GM19328 (cell line): ENCODE data around the gene CD55.

ENCODE experiments used
- ATAC-seq: cut with Tn5 transposase; IDR thresholded peaks from one replicate; pipeline ENCODE4 v1.9.1; 2021; ENCODE audit warnings: mild to moderate bottlenecking, moderate library complexity; ENCODE audit not compliant: unreplicated experiment

The CD55 gene, protein sequence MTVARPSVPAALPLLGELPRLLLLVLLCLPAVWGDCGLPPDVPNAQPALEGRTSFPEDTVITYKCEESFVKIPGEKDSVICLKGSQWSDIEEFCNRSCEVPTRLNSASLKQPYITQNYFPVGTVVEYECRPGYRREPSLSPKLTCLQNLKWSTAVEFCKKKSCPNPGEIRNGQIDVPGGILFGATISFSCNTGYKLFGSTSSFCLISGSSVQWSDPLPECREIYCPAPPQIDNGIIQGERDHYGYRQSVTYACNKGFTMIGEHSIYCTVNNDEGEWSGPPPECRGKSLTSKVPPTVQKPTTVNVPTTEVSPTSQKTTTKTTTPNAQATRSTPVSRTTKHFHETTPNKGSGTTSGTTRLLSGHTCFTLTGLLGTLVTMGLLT

DNA sequence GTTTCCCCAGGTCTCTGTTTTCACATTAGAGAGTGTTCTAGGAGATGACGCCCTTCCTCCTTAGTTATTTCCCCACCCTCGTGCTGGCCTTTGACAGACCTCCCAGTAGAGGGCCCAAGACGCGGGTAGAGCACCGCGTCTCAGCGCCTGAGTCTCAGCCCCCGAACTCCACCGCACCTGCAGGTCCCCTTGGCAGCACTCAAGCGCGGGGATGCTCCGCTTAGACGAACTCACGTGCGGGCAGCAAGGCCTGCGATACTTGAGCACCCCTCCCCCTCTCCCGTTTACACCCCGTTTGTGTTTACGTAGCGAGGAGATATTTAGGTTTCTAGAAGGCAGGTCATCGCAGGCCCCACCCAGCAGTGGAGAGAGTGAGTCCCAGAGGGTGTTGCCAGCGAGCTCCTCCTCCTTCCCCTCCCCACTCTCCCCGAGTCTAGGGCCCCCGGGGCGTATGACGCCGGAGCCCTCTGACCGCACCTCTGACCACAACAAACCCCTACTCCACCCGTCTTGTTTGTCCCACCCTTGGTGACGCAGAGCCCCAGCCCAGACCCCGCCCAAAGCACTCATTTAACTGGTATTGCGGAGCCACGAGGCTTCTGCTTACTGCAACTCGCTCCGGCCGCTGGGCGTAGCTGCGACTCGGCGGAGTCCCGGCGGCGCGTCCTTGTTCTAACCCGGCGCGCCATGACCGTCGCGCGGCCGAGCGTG is at the start of gene CD55:
TSS of gene CD55 (plus strand) at position 600 of the 711 bp plus-strand sequence. CDS start at position 688, 88 bp downstream.
- ATAC-seq, result peak; percentile 95

GRCh38 chr1:207274882-207275281 is 46.6 kb upstream of the CD55 start:
- ATAC-seq, result no peak

- ATAC-seq, result no peak
Measured at GRCh38 chr1:207276465-207276864, 45.0 kb upstream of the CD55 start.

DNA sequence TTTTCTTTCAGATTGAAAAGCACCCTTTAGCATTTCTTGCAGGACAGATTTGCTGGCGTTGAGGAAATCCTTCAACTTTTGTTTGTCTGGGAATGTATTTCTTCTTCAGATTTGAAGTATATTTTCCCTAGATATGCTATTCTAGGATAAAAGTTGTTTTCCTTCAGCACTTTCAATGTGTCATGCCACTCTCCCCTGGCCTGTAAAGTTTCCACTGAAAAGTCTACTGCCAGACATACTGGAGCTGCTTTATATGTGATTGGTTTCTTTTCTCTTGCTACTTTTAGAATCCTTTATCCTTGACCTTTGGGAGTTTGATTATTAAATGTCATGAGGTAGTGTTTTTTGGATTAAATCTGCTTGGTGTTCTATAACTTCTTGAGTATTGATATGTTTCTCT is 44.2 kb upstream of the CD55 start:
- ATAC-seq, result no peak

- ATAC-seq, result no peak
Measured at GRCh38 chr1:207279652-207280051, 41.8 kb upstream of the CD55 start.

GRCh38 chr1:207280706-207281105 is 40.8 kb upstream of the CD55 start:
- no peak for ATAC-seq

- no peak for ATAC-seq
Measured at GRCh38 chr1:207282058-207282457, 39.4 kb upstream of the CD55 start.

- no peak for ATAC-seq
Measured at GRCh38 chr1:207282496-207283380, 38.7 kb upstream of the CD55 start.

GRCh38 chr1:207283421-207283820 is 38.1 kb upstream of the CD55 start:
- ATAC-seq, result no peak

- ATAC-seq, result no peak
Measured at GRCh38 chr1:207284209-207284897, 37.1 kb upstream of the CD55 start.

DNA sequence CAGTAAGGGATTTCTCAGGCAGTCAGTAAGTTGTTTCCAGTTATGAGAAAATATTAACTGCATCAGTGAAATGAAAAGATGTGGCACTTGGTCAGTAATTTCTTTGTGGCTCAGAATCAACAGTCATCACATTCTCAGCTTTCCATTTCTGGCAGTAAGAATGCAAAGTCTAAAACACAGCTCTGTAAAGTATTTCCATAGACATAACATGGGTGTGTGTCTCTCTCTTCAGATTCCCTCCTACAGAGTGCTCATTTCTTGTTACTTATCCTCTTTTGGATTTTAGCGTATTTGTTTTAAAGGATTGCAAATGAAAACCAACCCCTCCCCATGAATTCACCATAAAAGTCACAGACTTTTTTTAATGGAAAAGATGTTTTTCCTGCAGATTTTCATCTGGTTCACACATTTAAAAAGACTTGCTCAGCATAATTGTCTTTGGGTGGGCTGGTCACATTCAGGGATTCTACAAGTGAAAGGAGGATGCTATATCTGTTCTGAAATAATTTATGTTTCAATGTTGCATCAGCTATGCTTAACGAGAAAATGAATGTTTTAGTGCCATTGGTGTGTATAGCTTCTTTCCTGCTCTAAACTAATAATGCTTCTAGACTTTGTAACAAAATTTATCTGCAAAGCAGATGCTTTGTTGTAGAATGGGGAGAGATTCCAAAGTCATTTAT is 34.6 kb upstream of the CD55 start:
- no peak for ATAC-seq

GRCh38 chr1:207288315-207288714 is 33.2 kb upstream of the CD55 start:
- no peak for ATAC-seq

GRCh38 chr1:207289756-207290155 is 31.7 kb upstream of the CD55 start:
- no peak for ATAC-seq

DNA sequence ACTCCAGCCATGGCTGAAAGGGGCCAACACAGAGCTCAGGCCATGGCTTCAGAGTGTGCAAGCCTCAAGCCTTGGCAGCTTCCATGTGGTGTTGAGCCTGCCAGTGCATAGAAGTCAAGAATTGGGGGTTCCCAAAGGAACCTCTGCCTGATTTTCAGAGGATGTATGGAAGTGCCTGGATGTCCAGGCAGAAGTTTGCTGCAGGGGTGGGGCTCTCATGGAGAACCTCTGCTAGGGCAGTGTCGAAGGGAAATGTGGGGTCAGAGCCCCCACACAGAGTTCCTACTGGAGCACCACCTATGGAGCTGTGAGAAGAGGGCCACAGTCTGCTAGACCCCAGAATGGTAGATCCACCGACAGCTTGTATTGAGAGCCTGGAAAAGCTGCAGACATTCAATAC is 29.8 kb upstream of the CD55 start:
- ATAC-seq, result no peak

DNA sequence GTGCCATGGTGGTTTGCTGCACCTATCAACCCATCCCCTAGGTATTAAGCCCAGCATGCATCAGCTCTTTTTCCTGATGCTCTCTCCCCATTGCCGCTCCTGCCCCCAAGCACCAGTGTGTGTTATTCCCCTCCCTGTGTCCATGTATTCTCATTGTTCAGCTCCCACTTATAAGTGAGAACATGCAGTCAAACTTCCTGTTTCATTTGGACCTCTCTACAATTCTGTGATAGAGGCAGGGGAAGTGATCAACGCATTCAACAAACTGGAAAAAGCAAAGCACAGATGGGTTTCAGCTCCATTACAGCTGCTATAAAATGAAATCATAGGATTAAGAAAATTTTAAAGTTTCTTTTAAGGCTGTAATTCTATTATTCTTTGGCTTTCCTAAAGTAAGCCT is 23.3 kb upstream of the CD55 start:
- no peak for ATAC-seq

- ATAC-seq, result no peak
Measured at GRCh38 chr1:207298636-207299398, 22.7 kb upstream of the CD55 start.

- no peak for ATAC-seq
Measured at GRCh38 chr1:207300970-207301369, 20.5 kb upstream of the CD55 start.

DNA sequence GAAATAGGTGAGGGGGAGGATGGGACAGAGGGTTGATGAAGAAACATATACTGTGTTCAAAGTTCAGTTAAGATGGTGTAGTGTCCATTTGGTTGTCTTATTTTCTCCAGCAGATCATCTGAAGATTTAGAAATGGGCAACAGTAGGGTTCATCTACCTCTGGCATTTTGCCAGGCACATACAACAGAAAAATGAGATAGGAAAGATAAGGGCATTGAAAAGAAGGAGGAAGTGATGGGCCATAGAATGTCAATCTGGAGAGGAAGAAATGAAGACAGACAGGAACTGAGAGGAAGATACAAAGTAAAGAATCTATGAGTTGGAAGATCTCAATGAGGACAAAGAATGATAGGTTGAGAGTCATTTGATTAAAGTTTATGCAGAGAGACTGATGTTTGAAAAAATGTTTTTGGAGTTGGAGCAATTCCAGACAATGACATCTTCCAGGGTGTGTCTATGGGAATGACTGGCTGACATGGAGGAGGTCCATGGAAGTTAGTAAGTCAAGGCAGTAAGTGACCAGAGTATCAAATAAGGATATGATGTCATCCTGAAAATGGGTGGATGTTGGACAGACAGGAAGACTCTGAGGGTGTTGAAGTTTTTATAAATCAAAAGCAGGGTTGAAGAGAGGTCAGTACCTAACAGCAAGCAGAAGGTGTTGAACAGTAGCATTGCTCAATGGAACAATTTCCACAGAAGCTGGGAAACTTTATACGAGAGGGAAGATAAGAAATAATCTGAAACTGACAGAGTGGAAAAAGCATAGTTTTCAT is 18.7 kb upstream of the CD55 start:
- ATAC-seq, result no peak
